Stimulated activated naive B cell treated with anti-CD40 and anti-IgM and Interleukin-4, amounts not matched to agents 10 μg/mL and 1 μg/mL and 100 μg/mL, for 72 hours (primary cell): ENCODE measurements around the gene CARD18.

Experiments
- ATAC-seq, 2 donors: fragments of 150-1000 bp; cut with Tn5 transposase; replicated peaks; 2 replicates each; pipeline ENCODE4 v1.10.0; 2021; ENCODE audit warnings: moderate library complexity in 1 of 2
- DNase-seq: peaks from one replicate; pipeline ENCODE4 v3.0.0; 2021
- H3K27ac Mint-ChIP-seq: one replicate; pipeline ENCODE4 v1.8.0; 2022; ENCODE audit warnings: mild to moderate bottlenecking, mixed read lengths
- H3K27me3 Mint-ChIP-seq, 2 donors: one replicate each; pipeline ENCODE4 v1.8.0; 2022; ENCODE audit warnings: mixed read lengths in 2 of 2
- H3K36me3 Mint-ChIP-seq, 2 donors: one replicate each; pipeline ENCODE4 v1.8.0; 2022; ENCODE audit warnings: mixed read lengths in 2 of 2, mild to moderate bottlenecking in 1 of 2
- H3K4me1 Mint-ChIP-seq, 2 donors: one replicate each; pipeline ENCODE4 v1.8.0; 2022; ENCODE audit warnings: mixed read lengths in 2 of 2, mild to moderate bottlenecking in 1 of 2
- H3K4me3 Mint-ChIP-seq, 2 donors: one replicate each; pipeline ENCODE4 v1.8.0; 2022; ENCODE audit warnings: mild to moderate bottlenecking in 2 of 2, mixed read lengths in 2 of 2, moderate library complexity in 1 of 2
- H3K9me3 Mint-ChIP-seq, 2 donors: one replicate each; pipeline ENCODE4 v1.8.0; 2022; ENCODE audit warnings: mixed read lengths in 2 of 2, mild to moderate bottlenecking in 1 of 2

Gene CARD18

GRCh38 chr11:105153392-105153791 lies 13.8 kb upstream of the CARD18 start:
- Mint-ChIP-seq H3K27ac (no peak overlapping the region), H3K27me3 (no peaks in the 10 kb centered on the region), H3K36me3 (no peaks in the 10 kb centered on the region), H3K4me3 (no peak overlapping the region), H3K4me1 (no peaks in the 10 kb centered on the region), H3K9me3 (no peaks in the 10 kb centered on the region)
- DNase-seq (no peak), ATAC-seq (no peak)

DNA sequence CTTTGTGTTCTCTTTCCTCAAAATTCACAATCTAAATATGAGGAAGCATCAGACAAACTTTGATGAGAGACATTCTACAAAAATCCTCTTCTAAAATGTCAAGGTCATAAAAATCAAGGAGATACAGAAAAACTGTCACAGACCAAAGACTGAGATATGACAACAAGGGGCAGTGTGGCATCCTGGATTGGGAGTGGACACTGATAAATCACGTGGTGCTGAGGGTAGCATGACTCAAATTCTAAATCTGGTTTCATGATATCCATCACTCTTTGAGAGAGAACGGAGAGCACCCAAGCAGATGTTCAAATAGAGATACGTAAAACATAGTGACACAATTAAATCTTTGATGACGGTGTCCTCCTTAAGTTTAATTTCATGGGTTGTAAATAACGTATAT lies 13.0 kb upstream of the CARD18 start:
- DNase-seq: no peak
- no peak overlapping the region for H3K4me3 Mint-ChIP-seq
- H3K27ac Mint-ChIP-seq: no peak overlapping the region
- H3K27me3 Mint-ChIP-seq: no peaks in the 10 kb centered on the region
- no peaks in the 10 kb centered on the region for H3K9me3 Mint-ChIP-seq
- H3K36me3 Mint-ChIP-seq: no peaks in the 10 kb centered on the region
- ATAC-seq: no peak
- H3K4me1 Mint-ChIP-seq: no peaks in the 10 kb centered on the region

DNA sequence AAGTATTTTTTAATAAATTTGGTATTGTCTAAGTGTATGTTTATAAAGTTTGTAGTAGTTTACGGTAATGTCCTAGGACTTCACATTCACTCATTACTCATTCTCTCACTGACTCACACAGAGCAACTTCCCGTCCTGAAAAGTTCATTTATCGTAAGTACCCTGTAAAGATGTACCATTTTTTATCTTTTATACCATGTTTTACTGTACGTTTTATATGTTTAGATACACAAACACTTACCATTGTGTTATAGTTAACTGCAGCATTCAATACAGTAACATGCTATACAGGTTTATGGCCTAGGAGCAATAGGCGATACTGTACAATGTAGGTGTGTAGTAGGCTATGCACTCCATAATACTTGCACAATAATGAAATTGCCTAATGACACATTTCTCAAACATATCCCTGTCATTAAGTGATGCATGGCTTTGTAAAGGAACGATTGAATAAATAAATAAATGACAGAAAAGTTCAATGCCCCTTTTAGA lies 12.5 kb upstream of the CARD18 start:
- Mint-ChIP-seq H3K36me3 (no peaks in the 10 kb centered on the region), H3K27ac (no peak overlapping the region), H3K4me1 (no peaks in the 10 kb centered on the region), H3K27me3 (no peaks in the 10 kb centered on the region), H3K9me3 (no peaks in the 10 kb centered on the region), H3K4me3 (no peak overlapping the region)
- ATAC-seq (no peak), DNase-seq (no peak)

GRCh38 chr11:105149477-105149876 lies 9.9 kb upstream of the CARD18 start:
- no peaks in the 10 kb centered on the region for H3K36me3 Mint-ChIP-seq
- H3K27ac Mint-ChIP-seq: no peak overlapping the region
- DNase-seq (no peak), ATAC-seq (no peak)
- peaks cover 0 to 5% of the 10 kb centered on the region in 2 donors for H3K27me3 Mint-ChIP-seq
- no peaks in the 10 kb centered on the region for H3K9me3 Mint-ChIP-seq
- no peaks in the 10 kb centered on the region for H3K4me1 Mint-ChIP-seq
- H3K4me3 Mint-ChIP-seq: no peak overlapping the region

DNA sequence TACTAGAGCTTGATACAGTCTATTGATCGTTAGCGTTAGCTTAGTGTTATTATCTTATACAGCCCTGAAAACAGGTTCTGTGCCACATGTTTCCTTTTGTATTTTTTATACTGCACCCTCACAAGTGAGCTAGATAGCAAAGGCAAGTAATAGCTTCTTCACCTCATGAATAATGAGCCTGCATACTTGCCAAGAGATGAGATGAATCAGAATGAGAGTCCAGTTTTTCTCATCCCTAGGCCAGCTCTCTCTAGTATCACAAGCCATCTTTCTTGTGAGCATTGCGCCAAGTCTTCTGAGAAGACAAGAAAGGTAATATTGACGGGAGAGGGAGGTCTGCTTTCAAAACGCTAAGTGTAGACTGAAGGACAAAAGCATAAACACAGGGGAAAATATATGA lies 8.7 kb upstream of the CARD18 start:
- Mint-ChIP-seq H3K27ac (no peak overlapping the region), H3K4me3 (no peak overlapping the region), H3K36me3 (no peaks in the 10 kb centered on the region), H3K27me3 (peaks cover 0 to 5% of the 10 kb centered on the region in 2 donors), H3K9me3 (no peaks in the 10 kb centered on the region), H3K4me1 (no peaks in the 10 kb centered on the region)
- no peak for DNase-seq
- ATAC-seq: no peak

DNA sequence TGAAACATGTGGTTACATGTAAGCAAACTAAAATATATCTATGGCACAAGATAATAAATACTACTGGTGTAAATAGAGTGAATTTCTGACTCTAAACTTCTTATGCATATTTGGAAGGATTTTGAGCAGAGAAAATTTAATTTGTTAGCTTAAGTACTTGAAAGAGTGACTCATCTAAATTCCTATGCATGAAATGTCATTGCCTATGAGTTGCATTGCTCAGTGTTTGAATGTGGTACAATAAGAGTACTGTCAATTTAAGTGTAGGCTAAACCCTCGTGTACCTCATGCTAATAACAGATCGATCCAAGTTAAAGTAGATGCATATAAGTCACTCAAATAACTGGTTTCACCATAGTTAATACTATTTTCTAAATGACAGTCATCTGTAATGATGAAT lies 5.3 kb upstream of the CARD18 start:
- H3K27me3 Mint-ChIP-seq: peaks cover 0 to 5% of the 10 kb centered on the region in 2 donors
- ATAC-seq (no peak), DNase-seq (no peak)
- no peaks in the 10 kb centered on the region for H3K36me3 Mint-ChIP-seq
- no peak overlapping the region for H3K27ac Mint-ChIP-seq
- no peaks in the 10 kb centered on the region for H3K9me3 Mint-ChIP-seq
- no peak overlapping the region for H3K4me3 Mint-ChIP-seq
- H3K4me1 Mint-ChIP-seq: no peaks in the 10 kb centered on the region

GRCh38 chr11:105142167-105142566 lies 2.6 kb upstream of the CARD18 start:
- Mint-ChIP-seq H3K27me3 (peaks cover 9 to 12% of the 10 kb centered on the region in 2 donors), H3K27ac (no peak overlapping the region), H3K36me3 (no peaks in the 10 kb centered on the region), H3K4me3 (no peak overlapping the region), H3K4me1 (peaks cover 0 to 2% of the 10 kb centered on the region in 2 donors), H3K9me3 (no peaks in the 10 kb centered on the region)
- DNase-seq (no peak), ATAC-seq (no peak)

GRCh38 chr11:105137286-105137685 lies 2.3 kb downstream of the CARD18 start:
- peaks cover 0 to 2% of the 10 kb centered on the region in 2 donors for H3K4me1 Mint-ChIP-seq
- H3K27ac Mint-ChIP-seq: no peak overlapping the region
- peaks cover 3% of the 10 kb centered on the region in 2 donors for H3K9me3 Mint-ChIP-seq
- no peaks in the 10 kb centered on the region for H3K36me3 Mint-ChIP-seq
- H3K4me3 Mint-ChIP-seq: no peak overlapping the region
- DNase-seq (no peak), ATAC-seq (no peak)
- H3K27me3 Mint-ChIP-seq: peaks cover 14 to 20% of the 10 kb centered on the region in 2 donors

GRCh38 chr11:105135883-105136282 lies 3.7 kb downstream of the CARD18 start:
- Mint-ChIP-seq H3K4me1 (peaks cover 0 to 2% of the 10 kb centered on the region in 2 donors), H3K27ac (no peak overlapping the region), H3K9me3 (peaks cover 3 to 8% of the 10 kb centered on the region in 2 donors), H3K4me3 (no peak overlapping the region), H3K36me3 (no peaks in the 10 kb centered on the region), H3K27me3 (peaks cover 14 to 20% of the 10 kb centered on the region in 2 donors)
- ATAC-seq: no peak
- no peak for DNase-seq

DNA sequence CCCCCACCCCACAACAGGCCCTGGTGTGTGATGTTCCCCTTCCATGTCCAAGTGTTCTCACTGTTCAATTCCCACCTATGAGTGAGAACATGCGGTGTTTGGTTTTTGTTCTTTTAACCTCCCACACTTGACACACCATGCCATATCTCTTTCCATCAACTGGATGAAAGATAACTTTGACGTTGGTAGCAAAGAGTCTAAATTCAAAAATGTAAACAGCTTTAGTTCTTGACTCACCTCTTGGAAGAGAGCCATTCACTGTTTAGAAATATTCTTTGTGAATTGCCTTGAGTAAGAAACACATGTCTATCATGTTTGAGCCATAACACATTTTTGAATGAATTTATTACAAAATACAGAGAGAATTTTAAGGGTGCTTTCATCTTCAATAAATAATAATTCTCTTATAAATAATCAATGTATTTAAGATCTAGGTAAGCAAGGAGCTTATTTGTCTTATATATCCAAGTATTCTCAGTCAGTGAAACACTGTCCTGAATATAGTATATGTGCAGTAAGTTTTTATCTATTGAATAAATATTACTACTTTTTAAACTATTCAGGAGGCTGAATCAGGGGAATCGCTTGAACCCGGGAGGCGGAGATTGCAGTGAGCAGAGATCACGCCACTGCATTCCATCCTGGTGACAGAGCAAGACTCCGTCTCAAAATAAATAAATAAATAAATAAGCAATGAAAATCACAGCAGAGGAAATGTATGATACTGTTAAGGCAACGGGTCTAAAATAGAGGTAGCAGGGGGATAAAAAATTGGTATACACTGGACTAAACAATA lies 6.7 kb downstream of the CARD18 start:
- Mint-ChIP-seq H3K36me3 (no peaks in the 10 kb centered on the region), H3K27ac (no peak overlapping the region), H3K9me3 (peaks cover 3 to 9% of the 10 kb centered on the region in 2 donors), H3K4me3 (no peak overlapping the region), H3K27me3 (peaks cover 5 to 17% of the 10 kb centered on the region in 2 donors), H3K4me1 (no peaks in the 10 kb centered on the region)
- ATAC-seq: no peak
- DNase-seq: no peak

- peaks cover 0 to 8% of the 10 kb centered on the region in 2 donors for H3K9me3 Mint-ChIP-seq
- no peaks in the 10 kb centered on the region for H3K4me1 Mint-ChIP-seq
- H3K27me3 Mint-ChIP-seq: peaks cover 5% of the 10 kb centered on the region in 2 donors
- no peak for ATAC-seq
- H3K27ac Mint-ChIP-seq: no peak overlapping the region
- no peaks in the 10 kb centered on the region for H3K36me3 Mint-ChIP-seq
- no peak for DNase-seq
- no peak overlapping the region for H3K4me3 Mint-ChIP-seq
Measured at GRCh38 chr11:105130189-105130813, 9.3 kb downstream of the CARD18 start.

GRCh38 chr11:105124756-105125155 lies 14.8 kb downstream of the CARD18 start:
- DNase-seq (no peak), ATAC-seq (no peak)
- Mint-ChIP-seq H3K4me3 (no peak overlapping the region), H3K9me3 (peaks cover 0 to 2% of the 10 kb centered on the region in 2 donors), H3K27me3 (no peaks in the 10 kb centered on the region), H3K4me1 (no peaks in the 10 kb centered on the region), H3K36me3 (no peaks in the 10 kb centered on the region), H3K27ac (no peak overlapping the region)

- H3K9me3 Mint-ChIP-seq: no peaks in the 10 kb centered on the region
- no peak overlapping the region for H3K4me3 Mint-ChIP-seq
- DNase-seq (no peak), ATAC-seq (no peak)
- no peaks in the 10 kb centered on the region for H3K36me3 Mint-ChIP-seq
- H3K4me1 Mint-ChIP-seq: peaks cover 4 to 21% of the 10 kb centered on the region in 2 donors
- H3K27me3 Mint-ChIP-seq: peaks cover 14 to 19% of the 10 kb centered on the region in 2 donors
- H3K27ac Mint-ChIP-seq: no peak overlapping the region
Measured at GRCh38 chr11:105111145-105111944, 28.2 kb downstream of the CARD18 start.

DNA sequence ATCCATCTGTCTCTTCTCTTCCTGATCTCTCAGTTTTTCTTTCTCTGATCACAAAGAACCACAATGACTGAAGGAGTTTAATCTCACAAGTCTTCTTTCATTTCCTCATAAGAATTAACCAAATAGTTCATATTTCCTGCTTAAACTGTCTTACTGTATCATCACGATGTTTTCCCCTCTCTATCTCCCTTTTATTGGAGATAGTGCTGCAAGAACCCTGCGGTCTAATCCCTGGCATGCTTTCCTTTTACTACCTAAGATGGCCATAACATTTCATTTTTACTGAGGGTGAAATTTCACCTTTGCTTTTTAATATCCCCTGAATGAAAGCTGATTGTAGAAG lies 28.9 kb downstream of the CARD18 start:
- no peaks in the 10 kb centered on the region for H3K9me3 Mint-ChIP-seq
- H3K36me3 Mint-ChIP-seq: no peaks in the 10 kb centered on the region
- H3K27ac Mint-ChIP-seq: no peak overlapping the region
- no peak overlapping the region for H3K4me3 Mint-ChIP-seq
- H3K4me1 Mint-ChIP-seq: peaks cover 4 to 21% of the 10 kb centered on the region in 2 donors
- peaks cover 12 to 14% of the 10 kb centered on the region in 2 donors for H3K27me3 Mint-ChIP-seq
- no peak for ATAC-seq
- no peak for DNase-seq
